ENCODE data around the gene PDLIM5.

DNA sequence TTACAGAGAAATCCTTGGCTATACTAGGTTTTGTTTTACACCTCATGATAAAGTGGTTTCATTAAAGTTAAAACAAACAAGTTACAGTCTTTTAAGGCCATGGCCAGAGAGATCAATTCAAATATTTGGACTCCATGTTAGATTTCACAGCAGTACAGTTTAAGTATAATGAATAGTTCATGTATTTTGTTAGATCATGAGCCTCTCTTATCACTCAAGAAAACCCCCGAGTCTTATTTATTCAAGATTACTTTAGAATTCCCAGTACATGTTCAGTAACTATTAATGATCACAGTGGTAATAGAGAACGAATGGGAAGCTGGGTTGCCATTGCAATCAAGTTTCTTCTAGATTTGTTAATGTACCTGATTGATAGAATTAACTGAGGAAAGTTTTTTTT, 15.2 kb downstream of the PDLIM5 start:
- TF ChIP-seq, protein P1, sequence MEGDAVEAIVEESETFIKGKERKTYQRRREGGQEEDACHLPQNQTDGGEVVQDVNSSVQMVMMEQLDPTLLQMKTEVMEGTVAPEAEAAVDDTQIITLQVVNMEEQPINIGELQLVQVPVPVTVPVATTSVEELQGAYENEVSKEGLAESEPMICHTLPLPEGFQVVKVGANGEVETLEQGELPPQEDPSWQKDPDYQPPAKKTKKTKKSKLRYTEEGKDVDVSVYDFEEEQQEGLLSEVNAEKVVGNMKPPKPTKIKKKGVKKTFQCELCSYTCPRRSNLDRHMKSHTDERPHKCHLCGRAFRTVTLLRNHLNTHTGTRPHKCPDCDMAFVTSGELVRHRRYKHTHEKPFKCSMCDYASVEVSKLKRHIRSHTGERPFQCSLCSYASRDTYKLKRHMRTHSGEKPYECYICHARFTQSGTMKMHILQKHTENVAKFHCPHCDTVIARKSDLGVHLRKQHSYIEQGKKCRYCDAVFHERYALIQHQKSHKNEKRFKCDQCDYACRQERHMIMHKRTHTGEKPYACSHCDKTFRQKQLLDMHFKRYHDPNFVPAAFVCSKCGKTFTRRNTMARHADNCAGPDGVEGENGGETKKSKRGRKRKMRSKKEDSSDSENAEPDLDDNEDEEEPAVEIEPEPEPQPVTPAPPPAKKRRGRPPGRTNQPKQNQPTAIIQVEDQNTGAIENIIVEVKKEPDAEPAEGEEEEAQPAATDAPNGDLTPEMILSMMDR (IDR thresholded peaks at IDR 0.05 in 4 of 5, conservative IDR thresholded peaks at IDR 0.05 in 1 of 5) = no peak
- TF ChIP-seq POLR2A (IDR thresholded peaks at IDR 0.05) = no peak
